HG02973 (cell line): Measurements from ENCODE around the gene RPS6KL1.

ENCODE experiments used
- ATAC-seq: cut with Tn5 transposase; IDR thresholded peaks from one replicate; pipeline ENCODE4 v1.9.1; 2021; ENCODE audit warnings: moderate library complexity; ENCODE audit not compliant: unreplicated experiment

RPS6KL1 gene

GRCh38 chr14:74952180-74952665 lies 29.2 kb upstream of the RPS6KL1 start:
- no peak for ATAC-seq

GRCh38 chr14:74951443-74952179 lies 28.6 kb upstream of the RPS6KL1 start:
- no peak for ATAC-seq

- ATAC-seq = no peak
These were observed 27.9 kb upstream of the RPS6KL1 start for GRCh38 chr14:74950795-74951442.

- ATAC-seq = no peak
These were observed 27.0 kb upstream of the RPS6KL1 start for GRCh38 chr14:74949859-74950573.

- ATAC-seq = no peak
These were observed 26.1 kb upstream of the RPS6KL1 start for GRCh38 chr14:74949191-74949601.

- ATAC-seq = no peak
These were observed 25.4 kb upstream of the RPS6KL1 start for GRCh38 chr14:74948228-74949175.

GRCh38 chr14:74947353-74948227 lies 24.5 kb upstream of the RPS6KL1 start:
- ATAC-seq = no peak

- no peak for ATAC-seq
These were observed 23.7 kb upstream of the RPS6KL1 start for GRCh38 chr14:74946659-74947281.

GRCh38 chr14:74945852-74946658 lies 23.0 kb upstream of the RPS6KL1 start:
- ATAC-seq = no peak

GRCh38 chr14:74945261-74945851 lies 22.3 kb upstream of the RPS6KL1 start:
- no peak for ATAC-seq

- ATAC-seq = no peak
These were observed 19.5 kb upstream of the RPS6KL1 start for GRCh38 chr14:74942608-74943007.

GRCh38 chr14:74942181-74942580 lies 19.1 kb upstream of the RPS6KL1 start:
- ATAC-seq = no peak

GRCh38 chr14:74941676-74942097 lies 18.6 kb upstream of the RPS6KL1 start:
- ATAC-seq = no peak

- no peak for ATAC-seq
These were observed 18.0 kb upstream of the RPS6KL1 start for GRCh38 chr14:74940956-74941565.

- ATAC-seq = no peak
These were observed 15.8 kb upstream of the RPS6KL1 start for GRCh38 chr14:74938531-74939495.

- ATAC-seq = no peak
These were observed 14.1 kb upstream of the RPS6KL1 start for GRCh38 chr14:74937171-74937570.
